Smooth muscle cell (in vitro differentiated cells): ENCODE data around the gene CCDC33. TPM values are rescaled to one million over a fixed set of nuclear protein-coding genes. Genes with fewer than 3 reads are reported as not detected.

ENCODE experiments used
- DNase-seq: peaks from one replicate; lab custom pipeline; 2025; ENCODE audit not compliant: unreplicated experiment; lab: John Stamatoyannopoulos, UW
- H2AFZ ChIP-seq: fragments of 200-600 bp; sonication (generic); 2 replicates; pipeline ENCODE4 v1.6.0; 2016; ENCODE audit warnings: antibody characterized with exemption, low read depth, mild to moderate bottlenecking
- H3F3A ChIP-seq: fragments of 200-600 bp; sonication (generic); 2 replicates; pipeline ENCODE4 v1.6.0; 2017; ENCODE audit warnings: antibody characterized with exemption, low read depth
- H3K27ac ChIP-seq: fragments of 200-600 bp; sonication (generic); 2 replicates; pipeline ENCODE4 v1.5.1; 2016; ENCODE audit warnings: low read depth, mild to moderate bottlenecking
- H3K27me3 ChIP-seq: fragments of 200-600 bp; sonication (generic); 2 replicates; pipeline ENCODE4 v1.6.1; 2016; ENCODE audit warnings: low read depth, mild to moderate bottlenecking
- H3K36me3 ChIP-seq: fragments of 200-600 bp; sonication (generic); 2 replicates; pipeline ENCODE4 v1.5.1; 2016; ENCODE audit warnings: low read depth
- H3K4me1 ChIP-seq: fragments of 200-600 bp; sonication (generic); 2 replicates; pipeline ENCODE4 v1.5.1; 2016; ENCODE audit warnings: low read depth
- H3K4me2 ChIP-seq: fragments of 200-600 bp; sonication (generic); 2 replicates; pipeline ENCODE4 v1.6.0; 2016; ENCODE audit warnings: mild to moderate bottlenecking
- H3K4me3 ChIP-seq: fragments of 200-600 bp; sonication (generic); 2 replicates; pipeline ENCODE4 v1.5.1; 2016; ENCODE audit warnings: mild to moderate bottlenecking
- H3K79me2 ChIP-seq: fragments of 200-600 bp; sonication (generic); 2 replicates; pipeline ENCODE4 v1.6.0; 2016; ENCODE audit warnings: low read depth, mild to moderate bottlenecking
- H3K9ac ChIP-seq: fragments of 200-600 bp; sonication (generic); 2 replicates; pipeline ENCODE4 v1.6.0; 2016; ENCODE audit warnings: low read depth
- H3K9me3 ChIP-seq: fragments of 200-600 bp; sonication (generic); replicated peaks from 2 replicates; pipeline ENCODE4 v1.5.1; 2016; ENCODE audit warnings: low read depth
- H4K20me1 ChIP-seq: fragments of 200-600 bp; sonication (generic); 2 replicates; pipeline ENCODE4 v1.6.0; 2016; ENCODE audit warnings: low read depth
- WGBS: methylation state at CpG from one replicate; pipeline ENCODE4 v1.1.7; 2016; ENCODE audit warnings: low lambda C conversion rate; 5-methylcytosine and 5-hydroxymethylcytosine counted together
- polyA plus RNA-seq: library from polyadenylated mRNA; unstranded; fragments of >200 nt; fragmentation: Nextera tagmentation; extraction: Ambion mirVana; gene quantifications from 2 replicates; pipeline ENCODE4 v1.2.1, GENCODE V29; 2016
- total RNA-seq: library from RNA; depleted of rRNA; stranded (reverse); fragments of >200 nt; gene quantifications from 2 replicates; pipeline ENCODE4 v1.2.3, GENCODE V29; 2014
- TF ChIP-seq, protein P1 (sequence below): fragments of 200-600 bp; sonication (generic); IDR thresholded peaks from 2 replicates; pipeline ENCODE4 v1.5.1; 2017; ENCODE audit warnings: borderline replicate concordance, mild to moderate bottlenecking, antibody characterized with exemption; ENCODE audit not compliant: insufficient read depth, poor library complexity, severe bottlenecking

The CCDC33 gene
- total and polyA plus RNA-seq, 2 experiments from 2014 or later = 3.8 to 5.8 TPM

- no peaks in the 10 kb centered on the region for H3K36me3 ChIP-seq
- H3K27me3 ChIP-seq = no peaks in the 10 kb centered on the region
- DNase-seq = no peak
- WGBS = 84% methylated on average over 5 of the region's 5 CpGs
- H3F3A ChIP-seq = no peaks in the 10 kb centered on the region
- no peak overlapping the region for H2AFZ ChIP-seq
- TF ChIP-seq, protein P1, sequence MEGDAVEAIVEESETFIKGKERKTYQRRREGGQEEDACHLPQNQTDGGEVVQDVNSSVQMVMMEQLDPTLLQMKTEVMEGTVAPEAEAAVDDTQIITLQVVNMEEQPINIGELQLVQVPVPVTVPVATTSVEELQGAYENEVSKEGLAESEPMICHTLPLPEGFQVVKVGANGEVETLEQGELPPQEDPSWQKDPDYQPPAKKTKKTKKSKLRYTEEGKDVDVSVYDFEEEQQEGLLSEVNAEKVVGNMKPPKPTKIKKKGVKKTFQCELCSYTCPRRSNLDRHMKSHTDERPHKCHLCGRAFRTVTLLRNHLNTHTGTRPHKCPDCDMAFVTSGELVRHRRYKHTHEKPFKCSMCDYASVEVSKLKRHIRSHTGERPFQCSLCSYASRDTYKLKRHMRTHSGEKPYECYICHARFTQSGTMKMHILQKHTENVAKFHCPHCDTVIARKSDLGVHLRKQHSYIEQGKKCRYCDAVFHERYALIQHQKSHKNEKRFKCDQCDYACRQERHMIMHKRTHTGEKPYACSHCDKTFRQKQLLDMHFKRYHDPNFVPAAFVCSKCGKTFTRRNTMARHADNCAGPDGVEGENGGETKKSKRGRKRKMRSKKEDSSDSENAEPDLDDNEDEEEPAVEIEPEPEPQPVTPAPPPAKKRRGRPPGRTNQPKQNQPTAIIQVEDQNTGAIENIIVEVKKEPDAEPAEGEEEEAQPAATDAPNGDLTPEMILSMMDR = no peak
- no peak overlapping the region for H3K9ac ChIP-seq
- H3K9me3 ChIP-seq = no peaks in the 10 kb centered on the region
- no peak overlapping the region for H3K27ac ChIP-seq
- no peaks in the 10 kb centered on the region for H3K79me2 ChIP-seq
- no peak overlapping the region for H3K4me2 ChIP-seq
- no peaks in the 10 kb centered on the region for H4K20me1 ChIP-seq
- peaks cover 9% of the 10 kb centered on the region for H3K4me1 ChIP-seq
- H3K4me3 ChIP-seq = no peak overlapping the region
Measured at GRCh38 chr15:74262625-74263024, 26.5 kb downstream of the CCDC33 start.

GRCh38 chr15:74263466-74263865 lies 27.3 kb downstream of the CCDC33 start:
- peaks cover 9% of the 10 kb centered on the region for H3K4me1 ChIP-seq
- H3K36me3 ChIP-seq = no peaks in the 10 kb centered on the region
- H3K79me2 ChIP-seq = no peaks in the 10 kb centered on the region
- TF ChIP-seq, protein P1 = no peak
- H3K9ac ChIP-seq = no peak overlapping the region
- H3K9me3 ChIP-seq = no peaks in the 10 kb centered on the region
- H4K20me1 ChIP-seq = no peaks in the 10 kb centered on the region
- H3K27ac ChIP-seq = no peak overlapping the region
- DNase-seq = no peak
- no peak overlapping the region for H3K4me3 ChIP-seq
- H3F3A ChIP-seq = no peaks in the 10 kb centered on the region
- H3K27me3 ChIP-seq = no peaks in the 10 kb centered on the region
- H2AFZ ChIP-seq = no peak overlapping the region
- 79% methylated on average over 5 of the region's 5 CpGs for WGBS
- no peak overlapping the region for H3K4me2 ChIP-seq

DNA sequence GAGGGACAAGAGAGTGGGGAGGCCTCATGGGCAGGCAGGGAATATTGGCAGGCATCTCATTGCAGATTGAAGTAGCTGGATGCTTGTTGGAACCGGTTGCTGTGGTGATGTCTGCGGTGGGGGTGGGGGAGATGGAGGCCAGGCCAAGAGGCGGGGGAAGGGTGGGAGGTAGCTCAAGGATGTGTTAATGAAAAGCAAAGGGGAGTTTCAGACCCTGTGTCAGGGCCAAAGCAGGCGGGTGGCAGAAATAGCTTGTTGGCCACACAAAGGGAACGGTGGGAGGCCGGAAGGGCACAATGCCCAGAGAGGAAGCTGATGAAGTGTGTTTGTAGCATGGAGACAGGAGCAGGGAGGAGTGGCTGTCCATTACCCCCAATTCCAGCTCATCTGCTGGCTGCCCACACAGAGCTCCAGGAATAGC lies 28.0 kb downstream of the CCDC33 start:
- Histone ChIP-seq H3K27ac (no peak overlapping the region), H3K4me3 (no peak overlapping the region), H2AFZ (no peak overlapping the region), H3K79me2 (no peaks in the 10 kb centered on the region), H3K4me2 (no peak overlapping the region), H3K27me3 (no peaks in the 10 kb centered on the region), H3K9ac (no peak overlapping the region), H3K4me1 (peaks cover 3% of the 10 kb centered on the region), H3K9me3 (no peaks in the 10 kb centered on the region), H4K20me1 (no peaks in the 10 kb centered on the region), H3F3A (no peaks in the 10 kb centered on the region), H3K36me3 (no peaks in the 10 kb centered on the region)
- 77% methylated on average over 3 of the region's 6 CpGs for WGBS
- TF ChIP-seq, protein P1 = no peak
- no peak for DNase-seq

- Histone ChIP-seq H4K20me1 (no peaks in the 10 kb centered on the region), H3K9me3 (no peaks in the 10 kb centered on the region), H3K4me1 (peaks cover 3% of the 10 kb centered on the region), H3K36me3 (no peaks in the 10 kb centered on the region), H3K27me3 (no peaks in the 10 kb centered on the region), H3K4me3 (no peak overlapping the region), H3K9ac (no peak overlapping the region), H3K27ac (no peak overlapping the region), H2AFZ (no peak overlapping the region), H3K4me2 (no peak overlapping the region), H3K79me2 (no peaks in the 10 kb centered on the region), H3F3A (no peaks in the 10 kb centered on the region)
- TF ChIP-seq, protein P1 = no peak
- no peak for DNase-seq
- WGBS = 40% methylated on average over 5 of the region's 5 CpGs
Measured at GRCh38 chr15:74265046-74265639, 29.0 kb downstream of the CCDC33 start.
